Measurements from ENCODE around the gene MYL7.
A peak's percentile ranks its signal among the peaks of the same experiment; 100 is the strongest.

Gene MYL7

DNA sequence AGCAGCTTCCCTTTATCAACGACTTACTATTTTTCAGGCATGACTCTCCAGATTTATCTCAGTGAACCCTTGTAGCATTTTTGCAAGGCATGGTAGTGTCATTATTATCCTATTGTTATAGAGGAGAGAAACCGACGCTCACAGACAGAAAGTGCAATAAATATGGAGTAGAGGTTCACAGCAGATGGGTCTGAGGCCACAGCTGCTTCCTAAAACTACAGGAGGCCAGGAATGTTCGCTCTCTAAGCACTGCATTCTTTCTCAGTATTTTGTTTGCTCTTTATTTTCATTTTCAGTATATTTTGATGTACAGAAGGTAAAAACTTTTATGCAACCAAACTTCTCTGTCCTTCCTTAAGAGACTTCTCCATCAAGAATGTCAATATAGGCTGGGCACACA lies 41.5 kb downstream of the MYL7 start:
- Histone ChIP-seq H3K27ac (ENCODE audit: low read depth, low read length, poor library complexity, severe bottlenecking) (peak overlapping the region; percentile 96), H3K9ac (ENCODE audit: low read length) (0 out of 2 replicates have a peak overlapping the region, but pooled peaks have one; percentile 3), H3K79me2 (ENCODE audit: insufficient read depth, low read length) (no peaks in the 10 kb centered on the region), H3K9me3 (ENCODE audit: low read length) (no peaks in the 10 kb centered on the region), H4K20me1 (ENCODE audit: insufficient read depth, low read length) (no peaks in the 10 kb centered on the region), H2AFZ (ENCODE audit: low read length) (no peak overlapping the region), H3K4me1 (ENCODE audit: insufficient read depth, low read length, severe bottlenecking) (peaks cover 86% of the 10 kb centered on the region), H3F3A (ENCODE audit: insufficient read depth, low read length) (peaks cover 11% of the 10 kb centered on the region; the same call in 1 of the 2 replicates), H3K36me3 (ENCODE audit: insufficient read depth, low read length) (no peaks in the 10 kb centered on the region), H3K4me2 (ENCODE audit: low read length) (no peak overlapping the region), H3K9me2 (ENCODE audit: low read depth, low read length) (no peaks in the 10 kb centered on the region), H3K27me3 (ENCODE audit: insufficient read depth, low read length) (no peaks in the 10 kb centered on the region), H3K4me3 (ENCODE audit: low read depth, low read length, poor library complexity, severe bottlenecking) (no peak overlapping the region)
- TF ChIP-seq EZH2 (IDR thresholded peaks at IDR 0.05; ENCODE audit: borderline replicate concordance, low read length), result no peak
- TF ChIP-seq, protein P1, sequence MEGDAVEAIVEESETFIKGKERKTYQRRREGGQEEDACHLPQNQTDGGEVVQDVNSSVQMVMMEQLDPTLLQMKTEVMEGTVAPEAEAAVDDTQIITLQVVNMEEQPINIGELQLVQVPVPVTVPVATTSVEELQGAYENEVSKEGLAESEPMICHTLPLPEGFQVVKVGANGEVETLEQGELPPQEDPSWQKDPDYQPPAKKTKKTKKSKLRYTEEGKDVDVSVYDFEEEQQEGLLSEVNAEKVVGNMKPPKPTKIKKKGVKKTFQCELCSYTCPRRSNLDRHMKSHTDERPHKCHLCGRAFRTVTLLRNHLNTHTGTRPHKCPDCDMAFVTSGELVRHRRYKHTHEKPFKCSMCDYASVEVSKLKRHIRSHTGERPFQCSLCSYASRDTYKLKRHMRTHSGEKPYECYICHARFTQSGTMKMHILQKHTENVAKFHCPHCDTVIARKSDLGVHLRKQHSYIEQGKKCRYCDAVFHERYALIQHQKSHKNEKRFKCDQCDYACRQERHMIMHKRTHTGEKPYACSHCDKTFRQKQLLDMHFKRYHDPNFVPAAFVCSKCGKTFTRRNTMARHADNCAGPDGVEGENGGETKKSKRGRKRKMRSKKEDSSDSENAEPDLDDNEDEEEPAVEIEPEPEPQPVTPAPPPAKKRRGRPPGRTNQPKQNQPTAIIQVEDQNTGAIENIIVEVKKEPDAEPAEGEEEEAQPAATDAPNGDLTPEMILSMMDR (IDR thresholded peaks at IDR 0.05; ENCODE audit: low read length), result no peak

DNA sequence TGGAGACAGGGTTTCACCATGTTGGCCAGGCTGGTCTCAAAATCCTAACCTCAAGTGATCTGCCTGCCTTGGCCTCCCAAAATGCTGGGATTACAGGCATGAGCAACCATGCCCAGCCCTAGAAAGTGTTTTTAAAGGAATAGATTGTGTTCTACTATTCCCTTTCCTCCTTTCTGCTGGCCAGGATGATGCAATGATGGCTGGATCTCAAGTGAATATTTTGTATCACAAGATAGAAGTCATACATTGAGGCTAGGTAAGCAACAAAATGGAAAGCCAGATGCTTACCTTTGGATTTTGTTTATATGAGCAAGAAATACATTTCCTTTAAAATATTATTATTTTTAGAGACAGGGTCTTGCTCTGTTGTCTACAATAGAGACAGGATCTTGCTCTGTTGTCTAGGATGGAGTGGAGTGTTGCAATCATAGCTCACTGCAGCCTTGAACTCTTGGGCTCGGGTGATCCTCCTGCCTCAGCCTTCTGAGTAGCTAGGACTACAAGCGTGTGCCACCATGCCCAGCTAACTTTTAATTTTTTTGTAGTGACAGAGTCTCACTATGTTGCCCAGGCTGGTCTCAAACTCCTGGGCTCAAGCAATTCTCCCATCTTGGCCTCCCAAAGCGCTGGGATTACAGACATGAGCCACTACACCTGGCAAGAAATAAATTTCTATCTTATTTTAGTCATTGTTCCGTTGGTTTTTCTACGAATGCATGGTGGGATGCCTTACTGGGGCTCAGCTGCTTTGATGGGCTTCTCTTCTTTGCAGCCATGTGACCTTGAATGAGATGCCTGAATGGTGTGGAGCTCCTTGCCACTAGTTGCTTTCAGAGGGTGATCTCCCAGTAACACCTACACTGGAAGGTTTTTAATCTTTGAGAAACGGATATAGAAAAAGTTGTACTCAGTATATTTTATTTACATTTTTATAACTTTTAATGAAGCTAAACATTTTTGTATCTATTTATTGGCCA lies 42.8 kb downstream of the MYL7 start:
- Histone ChIP-seq H3K4me2 (ENCODE audit: low read length) (peak overlapping the region; percentile 44), H3K27me3 (ENCODE audit: insufficient read depth, low read length) (no peaks in the 10 kb centered on the region), H3K9me3 (ENCODE audit: low read length) (no peaks in the 10 kb centered on the region), H3K9ac (ENCODE audit: low read length) (peak overlapping the region; percentile 62), H3K4me3 (ENCODE audit: low read depth, low read length, poor library complexity, severe bottlenecking) (no peak overlapping the region), H3K79me2 (ENCODE audit: insufficient read depth, low read length) (no peaks in the 10 kb centered on the region), H3K9me2 (ENCODE audit: low read depth, low read length) (no peaks in the 10 kb centered on the region), H3K36me3 (ENCODE audit: insufficient read depth, low read length) (no peaks in the 10 kb centered on the region), H3K27ac (ENCODE audit: low read depth, low read length, poor library complexity, severe bottlenecking) (peak overlapping the region; percentile 96), H3F3A (ENCODE audit: insufficient read depth, low read length) (peaks cover 16% of the 10 kb centered on the region; the same call in 1 of the 2 replicates), H2AFZ (ENCODE audit: low read length) (no peak overlapping the region), H4K20me1 (ENCODE audit: insufficient read depth, low read length) (no peaks in the 10 kb centered on the region), H3K4me1 (ENCODE audit: insufficient read depth, low read length, severe bottlenecking) (peaks cover 93% of the 10 kb centered on the region)
- TF ChIP-seq, protein P1 (IDR thresholded peaks at IDR 0.05; ENCODE audit: low read length), result no peak
- no peak for TF ChIP-seq EZH2 (IDR thresholded peaks at IDR 0.05; ENCODE audit: borderline replicate concordance, low read length)

DNA sequence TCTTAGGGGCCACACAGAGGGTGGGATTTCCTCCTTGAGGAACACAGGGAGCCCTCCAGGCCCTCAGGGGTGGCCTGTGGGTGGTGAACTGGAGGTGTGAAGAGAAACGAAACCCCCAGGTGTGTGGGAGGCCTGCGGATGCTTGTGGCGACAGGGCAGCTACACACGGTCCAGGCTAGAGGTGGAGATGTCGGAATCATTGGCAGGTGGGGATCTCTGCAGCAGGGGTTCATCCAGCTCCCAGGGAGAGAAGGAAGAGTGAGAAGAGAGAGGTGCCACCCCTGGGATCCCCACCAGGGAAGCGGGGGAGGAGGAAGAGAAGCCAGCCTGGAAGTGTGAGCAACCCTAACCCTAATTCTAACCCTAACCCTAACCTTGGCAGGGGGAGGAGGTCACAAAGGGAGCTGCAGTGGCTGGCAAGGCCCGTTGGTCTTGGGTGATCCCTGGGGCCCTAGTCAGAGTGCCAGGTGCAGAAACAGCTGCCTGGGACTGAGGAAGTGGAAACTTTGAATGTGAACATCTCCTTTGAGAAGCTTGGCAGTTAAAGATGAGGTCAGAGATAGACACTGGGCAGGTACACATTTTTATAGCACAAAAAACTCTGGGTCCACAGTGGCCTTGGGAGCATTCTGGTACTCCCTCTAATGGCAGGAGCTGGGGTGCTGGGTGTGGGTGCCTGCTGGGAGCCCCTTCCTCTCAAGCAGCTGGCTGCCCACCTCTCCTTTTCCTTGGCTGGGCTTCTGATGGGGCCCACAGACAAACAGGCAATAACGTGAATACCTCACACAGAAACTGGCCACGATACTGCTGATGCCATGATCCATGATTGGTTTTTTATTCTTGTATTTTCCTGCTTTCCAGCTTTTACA lies 43.8 kb downstream of the MYL7 start:
- Histone ChIP-seq H3K4me2 (ENCODE audit: low read length) (peak overlapping the region; percentile 44), H3K4me1 (ENCODE audit: insufficient read depth, low read length, severe bottlenecking) (peaks cover 98% of the 10 kb centered on the region), H2AFZ (ENCODE audit: low read length) (no peak overlapping the region), H3K9me3 (ENCODE audit: low read length) (no peaks in the 10 kb centered on the region), H3K9me2 (ENCODE audit: low read depth, low read length) (no peaks in the 10 kb centered on the region), H3K4me3 (ENCODE audit: low read depth, low read length, poor library complexity, severe bottlenecking) (no peak overlapping the region), H3K36me3 (ENCODE audit: insufficient read depth, low read length) (no peaks in the 10 kb centered on the region), H3F3A (ENCODE audit: insufficient read depth, low read length) (peaks cover 15% of the 10 kb centered on the region; the same call in 1 of the 2 replicates), H3K27ac (ENCODE audit: low read depth, low read length, poor library complexity, severe bottlenecking) (peak overlapping the region; percentile 96), H4K20me1 (ENCODE audit: insufficient read depth, low read length) (no peaks in the 10 kb centered on the region), H3K9ac (ENCODE audit: low read length) (peak overlapping the region; percentile 62), H3K79me2 (ENCODE audit: insufficient read depth, low read length) (no peaks in the 10 kb centered on the region), H3K27me3 (ENCODE audit: insufficient read depth, low read length) (no peaks in the 10 kb centered on the region)
- TF ChIP-seq, protein P1 (IDR thresholded peaks at IDR 0.05; ENCODE audit: low read length), result peak; percentile 36
- no peak for TF ChIP-seq EZH2 (IDR thresholded peaks at IDR 0.05; ENCODE audit: borderline replicate concordance, low read length)

Measured in OCI-LY1 (cell line).